ENCODE results near the gene CYP26B1. TPM values are rescaled to one million over a fixed set of nuclear protein-coding genes. Genes with fewer than 3 reads are reported as not detected.

Gene CYP26B1
- total and polyA plus RNA-seq, 9 of the 15 experiments (the other 6 are each of a cell fraction or from before 2014, with no cell fraction given), result 0.01 to 0.13 (median 0.04) TPM; not detected in 6

GRCh38 chr2:72128843-72129227 is 18.8 kb downstream of the CYP26B1 start:
- Histone ChIP-seq H3K9me1 (ENCODE audit: control insufficient read depth, insufficient read depth, low read length) (no peaks in the 10 kb centered on the region), H3K36me3 (ENCODE audit: control insufficient read depth, insufficient read depth, low read length) (no peaks in the 10 kb centered on the region), H4K20me1 (replicated peaks; ENCODE audit: control insufficient read depth, insufficient read depth, low read length) (peaks cover 4% of the 10 kb centered on the region; the same call in 1 of the 2 replicates), H3K27me3 (ENCODE audit: control insufficient read depth in 2 of 2, insufficient read depth in 2 of 2, low read length in 2 of 2) (peaks cover 8 to 62% of the 10 kb centered on the region in 2 experiments; a peak in 4 of 5 replicates), H3K4me2 (ENCODE audit: insufficient read depth, low read length) (no peak overlapping the region), H3K4me3 (no peak overlapping the region), H3K9me3 (replicated peaks; ENCODE audit: control insufficient read depth, insufficient read depth, low read depth, low read length) (no peaks in the 10 kb centered on the region), H3K79me2 (ENCODE audit: control insufficient read depth, insufficient read depth, low read length) (no peaks in the 10 kb centered on the region), H3K4me1 (replicated peaks in 1 of 2; ENCODE audit: control insufficient read depth in 2 of 2, insufficient read depth in 2 of 2, low read length in 2 of 2) (peaks cover 0 to 3% of the 10 kb centered on the region in 2 experiments; a peak in 2 of 5 replicates), H3K27ac (ENCODE audit: extremely low read depth, low read depth, low read length) (no peak overlapping the region), H3K9ac (ENCODE audit: insufficient read depth in 1 of 2, low read depth in 2 of 2, low read length in 2 of 2) (no peak overlapping the region), H2AFZ (ENCODE audit: low read depth, low read length) (no peak overlapping the region)
- no peak for TF ChIP-seq ZNF146 (CRISPR knock-in tag; IDR thresholded peaks at IDR 0.05; ENCODE audit: unreplicated experiment)
- TF ChIP-seq ZNF140 (CRISPR knock-in tag; IDR thresholded peaks at IDR 0.05), result no peak
- no peak for TF ChIP-seq CBX5 (IDR thresholded peaks at IDR 0.05; ENCODE audit: borderline replicate concordance, low read depth)
- TF ChIP-seq E2F4 (CRISPR knock-in tag; IDR thresholded peaks at IDR 0.05; ENCODE audit: low read depth), result no peak
- TF ChIP-seq NBN (IDR thresholded peaks at IDR 0.05; ENCODE audit: low read depth), result no peak
- TF ChIP-seq SIN3B (IDR thresholded peaks at IDR 0.05; ENCODE audit: low read depth), result no peak
- no peak for TF ChIP-seq NFIC (IDR thresholded peaks at IDR 0.05)
- TF ChIP-seq TAF9B (IDR thresholded peaks at IDR 0.05; ENCODE audit: partially characterized antibody), result no peak
- no peak for TF ChIP-seq SMC3 (conservative IDR thresholded peaks at IDR 0.05; ENCODE audit: insufficient read depth, low read depth, low read length)
- TF ChIP-seq MAFF (IDR thresholded peaks at IDR 0.05; ENCODE audit: low read length), result no peak
- no peak for TF ChIP-seq PRMT5 (CRISPR knock-in tag; IDR thresholded peaks at IDR 0.05)
- no peak for TF ChIP-seq SRSF7 (optimal IDR thresholded peaks at IDR 0.05; ENCODE audit: low read depth, low read length)
- no peak for TF ChIP-seq ETV6 (IDR thresholded peaks at IDR 0.05; ENCODE audit: borderline replicate concordance in 1 of 2, low read depth in 2 of 2, low read length in 1 of 2)
- no peak for TF ChIP-seq ETV6 (CRISPR knock-in tag; IDR thresholded peaks at IDR 0.05; ENCODE audit: borderline replicate concordance)
- no peak for TF ChIP-seq USF1 (CRISPR knock-in tag; IDR thresholded peaks at IDR 0.05)
- no peak for TF ChIP-seq TAF15 (IDR thresholded peaks at IDR 0.05; ENCODE audit: low read depth, low read length)
- no peak for TF ChIP-seq RBM25 (IDR thresholded peaks at IDR 0.05; ENCODE audit: low read depth, low read length, severe bottlenecking)
- in situ Hi-C loops (cut with MboI) (no loop called here), intact Hi-C loops (cut with micrococcal nuclease) (no loop called here)
- CTCF ChIA-PET (ENCODE audit: low intra/inter-chr PET ratio), result no interaction called here
- FAIRE-seq (no peak), ATAC-seq (no peak), DNase-seq (ENCODE audit: extremely low read depth in 1 of 4, low spot score in 3 of 4) (no peak)
- 3% methylated on average over 11 of the region's 11 CpGs for WGBS (ENCODE audit: insufficient coverage, low coverage, missing lambda C conversion rate)
- POLR2A ChIA-PET, result interaction anchor here (0.5 kb wide), 1 partner anchor 317 kb away, joined by 3 read pairs; no protein-coding TSS in a partner anchor
- BruUV-seq (replicated peaks), result no TSS peak
